Measurements from ENCODE around the gene C16orf95.
A peak's percentile ranks its signal among the peaks of the same experiment; 100 is the strongest.
"Not testable (repeated sequence)": the region's sequence is repeated elsewhere in the genome, so short reads cannot be mapped to it uniquely, and the experiment has no call there.

Gene C16orf95

GRCh38 chr16:87316923-87317749, at the start of gene C16orf95:
C16orf95 (minus strand) TSS chr16:87317392; CDS start chr16:87317242, 150 bp downstream.
- DNase-seq (ENCODE audit: low read depth) = peak; percentile 91

GRCh38 chr16:87366930-87367329, 49.7 kb upstream of the C16orf95 start:
- no peak for DNase-seq (ENCODE audit: low read depth)

- DNase-seq (ENCODE audit: low read depth) = no peak
Observed at GRCh38 chr16:87366288-87366687, 49.1 kb upstream of the C16orf95 start.

- DNase-seq (ENCODE audit: low read depth) = no peak
Observed at GRCh38 chr16:87365021-87365713, 48.0 kb upstream of the C16orf95 start.

- DNase-seq (ENCODE audit: low read depth) = no peak
Observed at GRCh38 chr16:87363771-87364455, 46.7 kb upstream of the C16orf95 start.

- DNase-seq (ENCODE audit: low read depth) = not testable (repeated sequence)
Observed at GRCh38 chr16:87362828-87363559, 45.8 kb upstream of the C16orf95 start.

- no peak for DNase-seq (ENCODE audit: low read depth)
Observed at GRCh38 chr16:87361916-87362619, 44.9 kb upstream of the C16orf95 start.

- no peak for DNase-seq (ENCODE audit: low read depth)
Observed at GRCh38 chr16:87360862-87361610, 43.8 kb upstream of the C16orf95 start.

- no peak for DNase-seq (ENCODE audit: low read depth)
Observed at GRCh38 chr16:87359121-87359520, 41.9 kb upstream of the C16orf95 start.

- no peak for DNase-seq (ENCODE audit: low read depth)
Observed at GRCh38 chr16:87358696-87359095, 41.5 kb upstream of the C16orf95 start.

GRCh38 chr16:87358250-87358649, 41.1 kb upstream of the C16orf95 start:
- no peak for DNase-seq (ENCODE audit: low read depth)

- no peak for DNase-seq (ENCODE audit: low read depth)
Observed at GRCh38 chr16:87356491-87356853, 39.3 kb upstream of the C16orf95 start.

GRCh38 chr16:87353613-87354012, 36.4 kb upstream of the C16orf95 start:
- DNase-seq (ENCODE audit: low read depth) = no peak

- no peak for DNase-seq (ENCODE audit: low read depth)
Observed at GRCh38 chr16:87352818-87353217, 35.6 kb upstream of the C16orf95 start.

GRCh38 chr16:87351320-87351698, 34.1 kb upstream of the C16orf95 start:
- DNase-seq (ENCODE audit: low read depth) = no peak

- DNase-seq (ENCODE audit: low read depth) = no peak
Observed at GRCh38 chr16:87350681-87351319, 33.6 kb upstream of the C16orf95 start.

- no peak for DNase-seq (ENCODE audit: low read depth)
Observed at GRCh38 chr16:87350031-87350430, 32.8 kb upstream of the C16orf95 start.

- DNase-seq (ENCODE audit: low read depth) = no peak
Observed at GRCh38 chr16:87348616-87349157, 31.5 kb upstream of the C16orf95 start.

- no peak for DNase-seq (ENCODE audit: low read depth)
Observed at GRCh38 chr16:87347932-87348615, 30.9 kb upstream of the C16orf95 start.
